Thymus (tissue), 11 donors: ENCODE measurements around the gene RGS9. TPM values are rescaled to one million over a fixed set of nuclear protein-coding genes. Genes with fewer than 3 reads are reported as not detected.
"Not testable (repeated sequence)": the region's sequence is repeated elsewhere in the genome, so short reads cannot be mapped to it uniquely, and the experiment has no call there.

Experiments used
- DNase-seq, 9 donors: peaks; one replicate each; pipeline ENCODE4 v3.0.0-alpha.2; 2013; ENCODE audit warnings: low spot score in 9 of 9, low read depth in 6 of 9, missing footprints in 1 of 9
- H3K27ac ChIP-seq, 2 donors: one replicate each; pipeline ENCODE4 v1.5.1; 2013; ENCODE audit warnings: control low read depth in 1 of 2, low read depth in 1 of 2, low read length in 1 of 2, mild to moderate bottlenecking in 1 of 2, moderate library complexity in 1 of 2
- H3K27me3 ChIP-seq, 2 donors: one replicate each; pipeline ENCODE4 v1.5.1; 2013; ENCODE audit warnings: low read length in 1 of 2; ENCODE audit not compliant: control insufficient read depth in 2 of 2, insufficient read depth in 1 of 2
- H3K36me3 ChIP-seq, 2 donors: one replicate each; pipeline ENCODE4 v1.5.1; 2013; ENCODE audit warnings: low read length in 1 of 2, mild to moderate bottlenecking in 1 of 2, moderate library complexity in 1 of 2; ENCODE audit not compliant: control insufficient read depth in 2 of 2, insufficient read depth in 2 of 2
- H3K4me1 ChIP-seq, 2 donors: one replicate each; pipeline ENCODE4 v1.5.1; 2013; ENCODE audit warnings: low read length in 2 of 2; ENCODE audit not compliant: control insufficient read depth in 2 of 2, insufficient read depth in 2 of 2
- H3K4me3 ChIP-seq, 2 donors: one replicate each; pipeline ENCODE4 v1.5.1; 2013; ENCODE audit warnings: low read length in 2 of 2, control low read depth in 1 of 2, mild to moderate bottlenecking in 1 of 2
- H3K9me3 ChIP-seq, 2 donors: one replicate each; pipeline ENCODE4 v1.5.1; 2013; ENCODE audit warnings: low read length in 1 of 2, mild to moderate bottlenecking in 1 of 2; ENCODE audit not compliant: control insufficient read depth in 2 of 2, insufficient read depth in 1 of 2
- WGBS: extraction: QIAGEN DNeasy Blood & Tissue Kit; methylation state at CpG from one replicate; pipeline ENCODE4 v1.1.7; 2013; 5-methylcytosine and 5-hydroxymethylcytosine counted together
- polyA plus RNA-seq: library from polyadenylated mRNA; stranded (reverse); fragments of 200-250 nt; gene quantifications from one replicate; pipeline ENCODE4 v1.2.3, GENCODE V29; 2013
- total RNA-seq: library from RNA; stranded (reverse); fragments of 120-200 nt; gene quantifications from one replicate; pipeline ENCODE4 v1.2.4, GENCODE V29; 2013
- donor health status: healthy.

The RGS9 gene
- total and polyA plus RNA-seq, 2 donors: 1.9 to 2.6 TPM

DNA sequence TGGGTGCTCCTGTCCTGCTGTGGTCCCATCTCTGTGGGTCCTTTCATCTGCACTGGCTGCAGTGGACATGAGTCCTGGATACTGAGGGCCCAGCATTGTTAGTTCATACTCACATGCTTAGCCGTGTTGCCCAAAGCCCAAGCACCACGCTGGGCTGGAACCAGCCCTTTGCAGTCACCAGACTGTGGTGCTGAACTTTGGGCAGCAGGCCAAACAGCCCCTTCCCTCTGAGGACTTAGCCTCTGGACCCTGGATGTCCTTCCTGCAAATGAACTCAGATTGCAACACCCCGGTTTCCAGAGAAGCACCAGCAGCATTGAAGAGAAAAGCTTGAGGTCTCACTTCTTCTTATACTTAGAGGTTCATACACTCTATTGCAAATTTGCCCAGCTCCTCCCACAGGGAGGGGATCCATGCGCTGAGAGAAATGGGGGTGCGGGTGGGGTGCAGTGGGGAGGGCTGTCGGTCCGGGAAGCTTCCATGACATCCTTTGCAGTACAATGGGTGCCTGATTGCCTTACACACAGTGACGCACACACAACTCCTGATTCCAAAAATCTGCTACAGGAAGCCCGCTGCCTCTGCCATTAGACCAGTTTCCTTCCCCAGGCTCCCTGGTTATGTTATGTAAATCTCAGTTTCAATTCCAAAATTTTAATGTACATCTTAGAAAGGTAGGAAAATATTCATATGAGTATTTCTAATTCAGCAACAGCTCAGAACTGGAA is 65.8 kb downstream of the RGS9 start:
- Histone ChIP-seq H3K36me3 (no peaks in the 10 kb centered on the region), H3K4me1 (peaks cover 0 to 2% of the 10 kb centered on the region in 2 donors), H3K4me3 (no peak overlapping the region), H3K27ac (no peak overlapping the region), H3K9me3 (no peaks in the 10 kb centered on the region), H3K27me3 (no peaks in the 10 kb centered on the region)
- WGBS: 91% methylated on average over 9 of the region's 9 CpGs
- no peak for DNase-seq

DNA sequence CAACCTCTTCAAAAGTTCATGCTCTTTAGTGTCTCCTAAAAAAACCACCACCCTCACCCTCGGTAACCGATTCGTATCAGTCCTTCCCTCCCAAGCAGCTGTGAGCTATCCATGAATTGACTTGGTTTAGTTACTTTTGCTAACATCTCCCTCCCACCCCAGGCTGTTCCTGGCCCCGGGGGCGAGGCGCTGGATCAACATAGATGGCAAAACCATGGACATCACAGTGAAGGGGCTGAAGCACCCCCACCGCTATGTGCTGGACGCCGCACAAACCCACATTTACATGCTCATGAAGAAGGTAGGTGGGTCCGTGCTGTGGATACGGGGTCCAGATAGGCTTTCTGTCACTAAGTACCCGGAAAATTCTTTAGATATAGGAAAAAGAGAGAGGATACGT is 66.8 kb downstream of the RGS9 start:
- no peaks in the 10 kb centered on the region for H3K27me3 ChIP-seq

DNA sequence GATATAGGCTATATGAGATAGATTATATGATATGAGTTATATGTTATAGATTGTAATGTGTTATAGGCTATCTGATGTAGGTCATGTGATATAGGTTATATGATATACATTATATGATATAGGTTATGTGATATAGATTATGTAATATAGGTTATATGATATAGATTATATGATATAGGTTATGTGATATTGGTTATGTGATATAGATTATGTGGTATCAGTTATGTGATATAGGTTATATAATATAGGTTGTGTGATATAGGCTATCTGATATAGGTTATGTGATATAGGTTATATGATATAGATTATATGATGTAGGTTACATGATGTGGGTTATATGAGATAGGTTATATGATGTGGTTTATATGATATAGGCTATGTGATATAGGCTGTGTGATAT is 68.5 kb downstream of the RGS9 start:
- no peak for DNase-seq
- no peaks in the 10 kb centered on the region for H3K4me1 ChIP-seq
- no peaks in the 10 kb centered on the region for H3K27me3 ChIP-seq
- H3K9me3 ChIP-seq: no peaks in the 10 kb centered on the region
- H3K4me3 ChIP-seq: no peak overlapping the region
- no peak overlapping the region for H3K27ac ChIP-seq
- H3K36me3 ChIP-seq: no peaks in the 10 kb centered on the region

More for the DNA sequence above, 66.8 kb downstream of the RGS9 start:
- Histone ChIP-seq H3K9me3 (no peaks in the 10 kb centered on the region), H3K4me1 (no peaks in the 10 kb centered on the region), H3K4me3 (no peak overlapping the region), H3K27ac (no peak overlapping the region), H3K36me3 (no peaks in the 10 kb centered on the region)
- 97% methylated on average over 13 of the region's 13 CpGs for WGBS
- DNase-seq: no peak

DNA sequence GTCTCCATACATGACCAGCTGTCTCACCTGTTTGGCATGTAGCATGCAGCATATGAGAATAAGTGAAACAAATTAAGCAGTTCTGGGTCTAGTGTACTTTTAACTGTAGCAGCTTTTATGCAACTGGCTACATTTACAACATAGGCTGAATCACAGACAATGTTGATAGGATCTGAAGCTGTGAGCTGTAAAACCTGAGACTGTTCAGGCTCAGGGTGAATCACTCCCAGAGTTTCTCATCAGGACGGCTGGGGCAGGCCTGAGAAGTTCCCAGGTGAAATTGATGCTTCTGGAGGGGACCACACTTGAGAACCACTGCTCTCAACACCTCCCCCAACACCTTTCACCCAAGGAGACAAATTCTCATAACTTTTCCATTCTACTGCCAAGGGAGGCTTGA is 70.3 kb downstream of the RGS9 start:
- H3K36me3 ChIP-seq, DNase-seq, H3K9me3 ChIP-seq, H3K27ac ChIP-seq, H3K4me1 ChIP-seq, H3K4me3 ChIP-seq, H3K27me3 ChIP-seq: not testable (repeated sequence)
- 89% methylated on average over 1 of the region's 1 CpG for WGBS

DNA sequence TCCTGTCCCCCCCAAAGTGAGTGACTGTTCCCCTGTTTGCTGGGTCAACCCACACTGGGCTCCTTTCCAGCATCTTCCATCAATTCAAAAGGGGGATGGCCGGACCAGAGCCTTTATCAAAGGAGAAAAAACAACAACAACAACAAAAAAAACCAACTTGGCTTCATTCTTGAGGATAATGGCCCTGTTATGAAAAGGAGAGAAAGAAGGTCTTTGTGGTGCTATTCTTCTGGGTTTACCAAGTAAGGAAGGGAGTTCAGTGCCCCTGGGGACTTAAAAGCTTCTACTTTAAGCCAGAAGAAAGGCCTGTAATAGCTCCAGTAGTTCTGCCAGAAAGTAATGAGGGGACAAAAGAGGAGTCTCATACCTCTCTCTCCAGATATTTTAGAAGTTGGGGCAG is 71.5 kb downstream of the RGS9 start:
- DNase-seq: no peak
- no peaks in the 10 kb centered on the region for H3K4me1 ChIP-seq
- no peak overlapping the region for H3K4me3 ChIP-seq
- H3K36me3 ChIP-seq: no peaks in the 10 kb centered on the region
- H3K27me3 ChIP-seq: no peaks in the 10 kb centered on the region
- no peak overlapping the region for H3K27ac ChIP-seq
- H3K9me3 ChIP-seq: no peaks in the 10 kb centered on the region
- WGBS: 100% methylated on average over 1 of the region's 1 CpG

DNA sequence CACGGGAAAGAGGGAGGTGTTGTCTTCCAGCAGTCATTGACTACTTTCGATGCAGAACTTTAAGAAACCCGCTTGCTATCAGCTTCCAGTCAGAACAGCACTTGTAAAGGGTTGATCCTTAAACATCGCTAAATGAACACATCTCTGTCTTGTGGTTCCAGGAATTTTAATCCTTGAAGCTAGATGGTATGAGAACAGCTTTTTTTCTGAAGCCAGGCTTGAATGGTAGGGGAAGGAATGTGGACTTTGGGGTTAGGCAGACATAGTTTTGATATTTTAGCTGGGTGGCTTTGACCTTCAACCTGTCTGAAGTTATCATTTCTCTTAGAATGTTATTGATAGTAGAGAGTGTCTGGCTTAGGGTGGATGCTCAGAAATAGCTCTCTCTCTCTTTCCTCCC is 81.1 kb downstream of the RGS9 start:
- no peaks in the 10 kb centered on the region for H3K27me3 ChIP-seq
- H3K9me3 ChIP-seq: no peaks in the 10 kb centered on the region
- 94% methylated on average over 4 of the region's 4 CpGs for WGBS
- DNase-seq: no peak
- no peak overlapping the region for H3K4me3 ChIP-seq
- no peaks in the 10 kb centered on the region for H3K36me3 ChIP-seq
- no peak overlapping the region for H3K27ac ChIP-seq
- H3K4me1 ChIP-seq: no peaks in the 10 kb centered on the region

DNA sequence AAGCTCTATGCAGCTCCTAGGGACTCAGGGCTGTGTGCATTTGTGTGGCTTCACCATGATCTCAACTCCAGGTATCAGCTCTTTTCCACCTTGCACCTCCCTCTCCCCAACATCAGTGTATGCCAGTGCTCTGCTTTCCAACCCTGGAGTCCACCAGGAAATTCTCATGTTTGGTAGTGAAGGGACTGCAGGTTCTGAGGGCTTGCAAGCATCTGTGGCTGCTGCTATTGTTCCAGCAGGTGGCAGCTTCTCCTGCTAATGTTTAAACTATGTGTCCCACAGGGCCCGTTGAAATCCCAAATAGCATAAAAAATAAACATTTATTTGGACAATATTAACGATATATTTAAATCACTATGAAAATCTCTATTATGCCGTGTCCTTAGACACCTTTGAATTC is 82.0 kb downstream of the RGS9 start:
- H3K27ac ChIP-seq: no peak overlapping the region
- WGBS: 81% methylated on average over 3 of the region's 3 CpGs

DNA sequence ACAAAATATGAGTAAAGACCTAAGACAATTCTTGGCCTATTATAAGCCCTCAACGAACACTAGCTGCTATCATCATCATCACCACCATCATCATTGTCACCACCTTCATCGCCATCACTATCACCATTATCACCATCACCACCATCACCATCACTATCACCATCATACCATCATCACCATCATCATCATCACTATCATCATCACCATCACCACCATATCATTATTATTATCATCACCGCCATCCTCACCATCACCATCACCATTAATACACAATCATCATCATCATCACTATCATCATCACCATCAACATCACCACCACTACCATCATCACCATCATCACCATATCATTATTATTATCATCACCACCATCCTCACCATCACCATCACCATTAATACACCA is 82.5 kb downstream of the RGS9 start:
- Histone ChIP-seq H3K27ac (no peak overlapping the region), H3K9me3 (no peaks in the 10 kb centered on the region), H3K27me3 (no peaks in the 10 kb centered on the region), H3K36me3 (no peaks in the 10 kb centered on the region), H3K4me3 (no peak overlapping the region), H3K4me1 (no peaks in the 10 kb centered on the region)
- DNase-seq: no peak
- 98% methylated on average over 3 of the region's 3 CpGs for WGBS

More for the DNA sequence above, 82.0 kb downstream of the RGS9 start:
- no peak for DNase-seq
- no peak overlapping the region for H3K4me3 ChIP-seq
- H3K9me3 ChIP-seq: no peaks in the 10 kb centered on the region
- no peaks in the 10 kb centered on the region for H3K27me3 ChIP-seq
- H3K36me3 ChIP-seq: no peaks in the 10 kb centered on the region
- H3K4me1 ChIP-seq: no peaks in the 10 kb centered on the region

DNA sequence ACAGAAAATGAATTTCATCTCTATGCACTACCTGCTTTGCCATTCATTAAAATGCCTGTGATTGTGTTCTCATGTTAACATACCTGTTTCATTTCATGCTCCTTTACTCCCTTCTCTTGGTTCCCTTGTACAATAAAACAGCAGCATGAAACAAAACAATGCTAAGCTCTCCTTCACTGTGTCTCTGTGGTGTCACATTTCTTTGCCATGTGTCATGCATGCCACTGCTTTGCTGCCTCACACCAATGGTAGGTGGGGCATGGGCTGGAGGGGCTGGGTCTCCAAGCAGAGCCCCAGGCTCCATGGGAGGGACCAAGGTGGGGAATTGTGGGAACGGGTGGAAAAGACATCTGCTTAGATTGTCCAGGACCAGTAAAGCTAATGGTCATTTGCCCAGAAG is 83.6 kb downstream of the RGS9 start:
- H3K4me3 ChIP-seq: no peak overlapping the region
- DNase-seq: no peak
- no peaks in the 10 kb centered on the region for H3K36me3 ChIP-seq
- no peaks in the 10 kb centered on the region for H3K4me1 ChIP-seq
- WGBS: 95% methylated on average over 1 of the region's 1 CpG
- H3K27ac ChIP-seq: no peak overlapping the region
- peaks cover 0 to 4% of the 10 kb centered on the region in 2 donors for H3K9me3 ChIP-seq
- H3K27me3 ChIP-seq: peaks cover 0 to 3% of the 10 kb centered on the region in 2 donors
